Measurements from ENCODE around the gene PROSER2. TPM values are rescaled to one million over a fixed set of nuclear protein-coding genes. Genes with fewer than 3 reads are reported as not detected.

Gene PROSER2
- total and polyA plus RNA-seq, 2 of the 13 experiments (the other 11 are each of a cell fraction or from before 2014, with no cell fraction given): 6.9 to 7.7 TPM

GRCh38 chr10:11871466-11871865 lies 48.3 kb downstream of the PROSER2 start:
- BruUV-seq (replicated peaks): no TSS peak

GRCh38 chr10:11874568-11875493 lies 51.7 kb downstream of the PROSER2 start:
- Histone ChIP-seq H3K27ac (ENCODE audit: extremely low read length, insufficient read depth, low read length) (peak overlapping the region; percentile 94), H3K27me3 (ENCODE audit: control insufficient read depth in 1 of 2, insufficient read depth in 2 of 2, low read length in 2 of 2) (no peaks in the 10 kb centered on the region), H2AFZ (ENCODE audit: low read length) (no peak overlapping the region), H3K4me3 (replicated peaks in 1 of 3; ENCODE audit: insufficient read depth in 1 of 3, low read depth in 2 of 3, low read length in 3 of 3) (peak overlapping the region; percentile 49 to 69 (median 49); a peak in 5 of 6 replicates), H4K20me1 (ENCODE audit: insufficient read depth, low read length) (no peaks in the 10 kb centered on the region), H3K9me3 (ENCODE audit: low read length) (no peaks in the 10 kb centered on the region), H3K9ac (ENCODE audit: insufficient read depth, low read depth, low read length) (peak overlapping the region; percentile 84), H3K79me2 (ENCODE audit: insufficient read depth, low read length) (no peaks in the 10 kb centered on the region), H3K36me3 (replicated peaks in 1 of 2; ENCODE audit: control insufficient read depth in 1 of 2, insufficient read depth in 2 of 2, low read length in 2 of 2) (peaks cover 2 to 7% of the 10 kb centered on the region in 2 experiments; a peak in 2 of 5 replicates), H3K4me2 (ENCODE audit: low read depth, low read length) (peak overlapping the region; percentile 92), H3K4me1 (ENCODE audit: insufficient read depth, low read length) (peaks cover 68% of the 10 kb centered on the region)
- ChIA-PET CTCF (ENCODE audit: low intra/inter-chr PET ratio, low total read pairs) (no interaction called here), POLR2A (interaction anchor here (0.6 to 2.1 kb wide), 12 partner anchors 11 to 111 kb away, joined by 3 to 25 read pairs (median 4); no protein-coding TSS in a partner anchor)
- under 1% methylated on average over 15 of the region's 20 CpGs for WGBS (ENCODE audit: low lambda C conversion rate)
- intact Hi-C loops (cut with micrococcal nuclease; ENCODE audit: unreplicated experiment) (loop anchor here (1.0 kb wide), 1 partner anchor 111 kb away; no protein-coding TSS in a partner anchor), in situ Hi-C loops (cut with HindIII; ENCODE audit: extremely low pct_ligation_motif_present, low pct_unique_long_range_greater_than_20kb) (no loop called here)
- DNase-seq (ENCODE audit: low spot score) (peak; percentile 80), ATAC-seq (peak; percentile 65), FAIRE-seq (peak; percentile 78)
- BruUV-seq (replicated peaks): TSS peak; percentile 89
- TF ChIP-seq ZNF792 (CRISPR knock-in tag; IDR thresholded peaks at IDR 0.05) (peak; percentile 30; the same call in 1 of the 2 replicates), E2F5 (CRISPR knock-in tag; conservative IDR thresholded peaks at IDR 0.05) (no peak), KLF9 (CRISPR knock-in tag; IDR thresholded peaks at IDR 0.05; ENCODE audit: low read depth) (peak; percentile 74; the same call in 1 of the 2 replicates), SP5 (CRISPR knock-in tag; IDR thresholded peaks at IDR 0.05; ENCODE audit: borderline replicate concordance, low read depth) (peak; percentile 84), TCF12 (IDR thresholded peaks at IDR 0.05) (no peak), TCF12 (CRISPR knock-in tag; IDR thresholded peaks at IDR 0.05) (no peak), ZNF850 (CRISPR knock-in tag; conservative IDR thresholded peaks at IDR 0.05) (no peak), NFIC (IDR thresholded peaks at IDR 0.05; ENCODE audit: low read length) (peak; percentile 58; the same call in 1 of the 2 replicates), ZNF614 (CRISPR knock-in tag; IDR thresholded peaks at IDR 0.05; ENCODE audit: borderline replicate concordance) (0 out of 2 replicates have a peak, but pooled peaks have one; percentile 46), MNT (IDR thresholded peaks at IDR 0.05) (peak; percentile 99), ZMAT3 (CRISPR knock-in tag; conservative IDR thresholded peaks at IDR 0.05) (peak; percentile 58; the same call in 1 of the 2 replicates)

More at GRCh38 chr10:11871466-11871865, 48.3 kb downstream of the PROSER2 start:
- Histone ChIP-seq H3K4me1 (ENCODE audit: insufficient read depth, low read length) (peaks cover 34% of the 10 kb centered on the region), H4K20me1 (ENCODE audit: insufficient read depth, low read length) (no peaks in the 10 kb centered on the region), H3K36me3 (replicated peaks in 1 of 2; ENCODE audit: control insufficient read depth in 1 of 2, insufficient read depth in 2 of 2, low read length in 2 of 2) (peaks cover 7 to 23% of the 10 kb centered on the region in 2 experiments), H2AFZ (ENCODE audit: low read length) (no peak overlapping the region), H3K4me2 (ENCODE audit: low read depth, low read length) (no peak overlapping the region), H3K27me3 (ENCODE audit: control insufficient read depth in 1 of 2, insufficient read depth in 2 of 2, low read length in 2 of 2) (no peaks in the 10 kb centered on the region), H3K4me3 (replicated peaks in 1 of 3; ENCODE audit: insufficient read depth in 1 of 3, low read depth in 2 of 3, low read length in 3 of 3) (no peak overlapping the region), H3K9ac (ENCODE audit: insufficient read depth, low read depth, low read length) (no peak overlapping the region), H3K9me3 (ENCODE audit: low read length) (no peaks in the 10 kb centered on the region), H3K27ac (ENCODE audit: extremely low read length, insufficient read depth, low read length) (no peak overlapping the region), H3K79me2 (ENCODE audit: insufficient read depth, low read length) (no peaks in the 10 kb centered on the region)
- 96% methylated on average over 9 of the region's 9 CpGs for WGBS (ENCODE audit: low lambda C conversion rate)
- in situ Hi-C loops (cut with HindIII; ENCODE audit: extremely low pct_ligation_motif_present, low pct_unique_long_range_greater_than_20kb): no loop called here
- no peak for DNase-seq (ENCODE audit: low spot score)
- no peak for TF ChIP-seq ZNF644 (CRISPR knock-in tag; IDR thresholded peaks at IDR 0.05; ENCODE audit: low read depth)
- no peak for TF ChIP-seq EP300 (IDR thresholded peaks at IDR 0.05; ENCODE audit: low read depth in 2 of 2, low read length in 2 of 2)
- TF ChIP-seq EP300 (CRISPR knock-in tag; IDR thresholded peaks at IDR 0.05; ENCODE audit: borderline replicate concordance): no peak
- no peak for TF ChIP-seq ZNF709 (CRISPR knock-in tag; IDR thresholded peaks at IDR 0.05)
- no peak for TF ChIP-seq ZNF577 (CRISPR knock-in tag; IDR thresholded peaks at IDR 0.05; ENCODE audit: borderline replicate concordance, low read depth)
- TF ChIP-seq TEAD3 (CRISPR knock-in tag; optimal IDR thresholded peaks at IDR 0.05; ENCODE audit: borderline replicate concordance): no peak
- TF ChIP-seq ZNF670 (CRISPR knock-in tag; IDR thresholded peaks at IDR 0.05; ENCODE audit: borderline replicate concordance): no peak
- FAIRE-seq: no peak
- ATAC-seq: no peak
- intact Hi-C loops (cut with micrococcal nuclease; ENCODE audit: unreplicated experiment): no loop called here
- POLR2A ChIA-PET: no interaction called here
- CTCF ChIA-PET (ENCODE audit: low intra/inter-chr PET ratio, low total read pairs): no interaction called here

Measured in HepG2 (cell line).